Endothelial cell (in vitro differentiated cells): ENCODE measurements around the gene CASP8AP2. TPM values are rescaled to one million over a fixed set of nuclear protein-coding genes. Genes with fewer than 3 reads are reported as not detected.
"Not testable (repeated sequence)": the region's sequence is repeated elsewhere in the genome, so short reads cannot be mapped to it uniquely, and the experiment has no call there.

ENCODE experiments used
- DNase-seq: peaks from one replicate; pipeline ENCODE4 v3.0.0; 2021; ENCODE audit warnings: low spot score
- H3K27ac Mint-ChIP-seq: one replicate; pipeline ENCODE4 v1.8.0; 2021; ENCODE audit warnings: mixed read lengths, inconsistent platforms; ENCODE audit not compliant: unreplicated experiment
- H3K27me3 Mint-ChIP-seq: one replicate; pipeline ENCODE4 v1.8.0; 2021; ENCODE audit warnings: mild to moderate bottlenecking, moderate library complexity, mixed read lengths, inconsistent platforms; ENCODE audit not compliant: unreplicated experiment
- H3K36me3 Mint-ChIP-seq: one replicate; pipeline ENCODE4 v1.8.0; 2021; ENCODE audit warnings: mild to moderate bottlenecking, low read depth, mixed read lengths, inconsistent platforms; ENCODE audit not compliant: unreplicated experiment
- H3K4me1 Mint-ChIP-seq: one replicate; pipeline ENCODE4 v1.8.0; 2021; ENCODE audit warnings: mild to moderate bottlenecking, mixed read lengths, inconsistent platforms; ENCODE audit not compliant: unreplicated experiment
- H3K4me3 Mint-ChIP-seq: one replicate; pipeline ENCODE4 v1.8.0; 2021; ENCODE audit warnings: mild to moderate bottlenecking, mixed read lengths, inconsistent platforms; ENCODE audit not compliant: unreplicated experiment
- H3K9me3 Mint-ChIP-seq: one replicate; pipeline ENCODE4 v1.8.0; 2021; ENCODE audit warnings: mixed read lengths, inconsistent platforms; ENCODE audit not compliant: unreplicated experiment
- total RNA-seq: library from RNA; stranded (reverse); fragmentation: NEBNext Ultra II Directional; extraction: Animal tissue kit (Norgen Biotek cat#: 25700); gene quantifications from one replicate; pipeline ENCODE4 v1.2.1, GENCODE V29; 2021; ENCODE audit not compliant: unreplicated experiment
- TF ChIP-seq, protein P1 (sequence below): fragments of 200-600 bp; sonication (generic); IDR thresholded peaks from one replicate; pipeline ENCODE4 v1.5.0; 2021; ENCODE audit warnings: antibody characterized with exemption; ENCODE audit not compliant: unreplicated experiment

The CASP8AP2 gene
- total RNA-seq, 1 donor from 2014 or later, result 19.2 TPM

DNA sequence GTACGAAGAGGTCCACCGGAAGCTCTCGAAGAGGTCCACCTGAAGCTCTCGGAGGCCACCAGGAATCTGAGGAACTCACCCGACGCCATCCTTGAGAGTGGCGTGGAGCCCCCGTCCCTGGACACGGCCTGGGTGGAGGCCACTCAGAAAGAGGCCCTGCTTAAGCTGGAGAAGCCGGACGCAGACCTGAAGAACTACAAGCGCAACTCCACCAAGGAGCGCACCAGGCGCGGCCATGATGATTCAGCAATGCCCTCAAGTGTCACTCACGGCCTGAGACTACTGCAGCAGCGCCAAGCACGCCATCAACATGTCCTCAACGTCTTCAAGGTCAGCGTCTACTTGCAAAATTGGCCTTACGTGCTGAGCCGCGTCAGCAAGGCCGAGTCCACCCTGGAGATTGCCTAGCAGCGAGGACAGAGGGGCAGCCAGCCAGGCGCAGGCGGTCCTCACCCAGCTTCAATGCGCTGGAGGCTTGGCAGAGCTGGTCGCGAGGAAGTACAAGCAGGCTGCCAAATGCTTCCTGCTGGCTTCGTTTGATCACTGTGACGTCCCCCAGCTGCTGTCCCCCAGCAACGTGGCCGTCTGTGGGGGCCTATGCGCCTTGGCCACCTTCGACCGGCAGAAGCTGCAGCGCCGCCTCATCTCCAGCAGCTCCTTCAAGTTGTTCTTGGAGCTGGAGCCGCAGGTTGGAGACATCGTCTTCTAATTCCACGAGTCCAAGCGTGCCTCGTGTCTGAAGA lies 56.9 kb downstream of the CASP8AP2 start:
- TF ChIP-seq, protein P1, sequence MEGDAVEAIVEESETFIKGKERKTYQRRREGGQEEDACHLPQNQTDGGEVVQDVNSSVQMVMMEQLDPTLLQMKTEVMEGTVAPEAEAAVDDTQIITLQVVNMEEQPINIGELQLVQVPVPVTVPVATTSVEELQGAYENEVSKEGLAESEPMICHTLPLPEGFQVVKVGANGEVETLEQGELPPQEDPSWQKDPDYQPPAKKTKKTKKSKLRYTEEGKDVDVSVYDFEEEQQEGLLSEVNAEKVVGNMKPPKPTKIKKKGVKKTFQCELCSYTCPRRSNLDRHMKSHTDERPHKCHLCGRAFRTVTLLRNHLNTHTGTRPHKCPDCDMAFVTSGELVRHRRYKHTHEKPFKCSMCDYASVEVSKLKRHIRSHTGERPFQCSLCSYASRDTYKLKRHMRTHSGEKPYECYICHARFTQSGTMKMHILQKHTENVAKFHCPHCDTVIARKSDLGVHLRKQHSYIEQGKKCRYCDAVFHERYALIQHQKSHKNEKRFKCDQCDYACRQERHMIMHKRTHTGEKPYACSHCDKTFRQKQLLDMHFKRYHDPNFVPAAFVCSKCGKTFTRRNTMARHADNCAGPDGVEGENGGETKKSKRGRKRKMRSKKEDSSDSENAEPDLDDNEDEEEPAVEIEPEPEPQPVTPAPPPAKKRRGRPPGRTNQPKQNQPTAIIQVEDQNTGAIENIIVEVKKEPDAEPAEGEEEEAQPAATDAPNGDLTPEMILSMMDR, result no peak
- Mint-ChIP-seq H3K27ac (no peak overlapping the region), H3K4me1 (peaks cover 4% of the 10 kb centered on the region), H3K36me3 (no peaks in the 10 kb centered on the region), H3K27me3 (peaks cover 2% of the 10 kb centered on the region), H3K4me3 (no peak overlapping the region), H3K9me3 (no peaks in the 10 kb centered on the region)
- DNase-seq, result no peak

DNA sequence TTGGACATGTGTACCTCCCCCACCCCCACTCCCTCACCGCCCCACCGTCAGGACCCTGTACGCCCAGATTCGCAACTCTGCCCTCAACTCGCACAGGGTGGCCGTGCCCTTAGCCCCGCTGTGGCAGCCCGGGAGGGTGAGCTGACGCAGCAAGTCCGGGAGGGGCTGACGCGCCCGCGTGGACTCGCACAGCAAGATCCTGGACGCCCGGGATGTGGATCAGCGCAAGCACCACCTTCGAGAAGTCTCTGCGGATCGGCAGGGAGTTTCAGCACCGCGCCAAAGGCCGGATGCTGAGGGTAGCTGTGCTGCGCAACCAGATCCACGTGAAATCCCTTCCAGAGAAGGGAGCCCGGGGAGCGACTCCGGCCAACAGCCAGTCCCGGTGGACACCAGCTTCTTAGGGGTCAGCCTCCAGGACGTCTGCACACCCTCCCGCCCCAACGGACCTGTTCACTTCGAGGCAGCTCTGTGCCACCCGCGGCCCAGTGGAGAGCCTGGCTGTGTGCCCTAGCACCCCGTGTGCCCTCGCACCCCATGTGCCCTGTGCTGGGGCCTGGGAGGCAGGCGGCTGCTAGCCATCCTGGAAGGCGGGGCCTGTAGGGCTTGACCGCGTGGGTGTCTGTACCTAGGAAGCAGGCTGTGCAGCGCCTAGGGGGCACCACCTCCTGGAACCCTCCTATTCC lies 57.9 kb downstream of the CASP8AP2 start:
- Mint-ChIP-seq H3K9me3 (no peaks in the 10 kb centered on the region), H3K4me3 (no peak overlapping the region), H3K27me3 (peaks cover 2% of the 10 kb centered on the region), H3K36me3 (no peaks in the 10 kb centered on the region), H3K4me1 (peaks cover 7% of the 10 kb centered on the region), H3K27ac (no peak overlapping the region)
- TF ChIP-seq, protein P1, result no peak
- no peak for DNase-seq

DNA sequence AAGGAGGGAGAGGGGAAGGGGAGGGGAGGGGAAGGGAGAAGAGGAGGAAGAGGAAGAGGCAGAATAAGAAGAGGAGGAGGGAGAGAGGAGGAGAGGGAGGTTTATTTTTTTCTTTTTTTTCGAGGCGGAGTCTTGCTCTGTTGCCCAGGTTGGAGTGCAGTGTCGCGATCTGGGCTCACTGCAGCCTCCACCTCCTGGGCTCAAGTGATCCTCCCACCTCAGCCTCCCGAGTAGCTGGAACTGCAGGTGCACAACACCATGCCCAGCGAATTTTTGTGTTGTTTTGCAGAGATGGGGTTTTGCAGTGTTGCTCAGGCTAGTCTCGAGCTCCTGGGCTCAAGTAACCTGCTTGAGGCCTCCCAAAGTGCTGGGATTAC lies 58.4 kb downstream of the CASP8AP2 start:
- no peaks in the 10 kb centered on the region for H3K9me3 Mint-ChIP-seq
- no peak for DNase-seq
- no peak overlapping the region for H3K27ac Mint-ChIP-seq
- H3K4me3 Mint-ChIP-seq, result no peak overlapping the region
- TF ChIP-seq, protein P1, result no peak
- H3K4me1 Mint-ChIP-seq, result peaks cover 7% of the 10 kb centered on the region
- peaks cover 2% of the 10 kb centered on the region for H3K27me3 Mint-ChIP-seq
- no peaks in the 10 kb centered on the region for H3K36me3 Mint-ChIP-seq

DNA sequence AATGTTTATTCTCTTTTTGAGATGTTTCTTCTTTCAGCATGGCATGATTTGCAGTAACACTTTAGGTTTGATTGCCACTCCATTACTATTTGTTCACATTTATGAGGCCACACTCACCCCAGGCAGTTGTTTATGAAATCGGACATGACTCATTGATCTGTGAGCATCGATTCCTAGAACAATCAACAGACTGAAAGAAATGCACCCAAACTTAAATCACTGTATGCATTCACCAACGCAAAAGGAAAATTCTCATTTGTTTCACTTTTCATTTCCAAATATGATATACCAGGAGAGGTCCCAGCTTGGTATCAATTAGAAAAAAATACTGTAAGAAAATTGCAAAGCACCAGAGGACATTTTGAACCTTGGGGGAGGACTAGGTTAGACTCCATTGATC lies 59.2 kb downstream of the CASP8AP2 start:
- Mint-ChIP-seq H3K4me1 (peaks cover 7% of the 10 kb centered on the region), H3K27me3 (peaks cover 2% of the 10 kb centered on the region), H3K27ac (no peak overlapping the region), H3K9me3 (no peaks in the 10 kb centered on the region), H3K36me3 (no peaks in the 10 kb centered on the region), H3K4me3 (no peak overlapping the region)
- DNase-seq, result no peak
- TF ChIP-seq, protein P1, result no peak

DNA sequence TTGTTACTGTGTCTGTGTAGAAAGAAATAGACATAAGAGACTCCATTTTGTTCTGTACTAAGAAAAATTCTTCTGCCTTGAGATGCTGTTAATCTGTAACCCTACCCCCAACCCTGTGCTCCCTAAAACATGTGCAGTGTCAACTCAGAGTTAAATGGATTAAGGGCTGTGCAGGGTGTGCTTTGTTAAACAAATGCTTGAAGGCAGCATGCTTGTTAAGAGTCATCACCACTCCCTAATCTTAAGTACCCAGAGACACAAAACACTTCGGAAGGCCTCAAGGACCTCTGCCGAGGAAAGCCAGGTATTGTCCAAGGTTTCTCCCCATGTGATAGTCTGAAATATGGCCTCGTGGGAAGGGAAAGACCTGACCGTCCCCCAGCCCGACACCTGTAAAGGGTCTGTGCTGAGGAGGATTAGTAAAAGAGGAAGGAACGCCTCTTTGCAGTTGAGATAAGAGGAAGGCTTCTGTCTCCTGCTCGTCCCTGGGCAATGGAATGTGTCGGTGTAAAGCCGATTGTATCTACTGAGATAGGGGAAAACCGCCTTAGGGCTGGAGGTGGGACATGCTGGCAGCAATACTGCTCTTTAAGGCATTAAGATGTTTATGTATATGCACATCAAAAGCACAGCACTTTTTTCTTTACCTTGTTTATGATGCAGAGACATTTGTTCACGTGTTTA lies 61.3 kb downstream of the CASP8AP2 start:
- not testable (repeated sequence) for H3K27ac Mint-ChIP-seq, H3K4me1 Mint-ChIP-seq, H3K36me3 Mint-ChIP-seq, H3K9me3 Mint-ChIP-seq, H3K4me3 Mint-ChIP-seq, H3K27me3 Mint-ChIP-seq, DNase-seq

DNA sequence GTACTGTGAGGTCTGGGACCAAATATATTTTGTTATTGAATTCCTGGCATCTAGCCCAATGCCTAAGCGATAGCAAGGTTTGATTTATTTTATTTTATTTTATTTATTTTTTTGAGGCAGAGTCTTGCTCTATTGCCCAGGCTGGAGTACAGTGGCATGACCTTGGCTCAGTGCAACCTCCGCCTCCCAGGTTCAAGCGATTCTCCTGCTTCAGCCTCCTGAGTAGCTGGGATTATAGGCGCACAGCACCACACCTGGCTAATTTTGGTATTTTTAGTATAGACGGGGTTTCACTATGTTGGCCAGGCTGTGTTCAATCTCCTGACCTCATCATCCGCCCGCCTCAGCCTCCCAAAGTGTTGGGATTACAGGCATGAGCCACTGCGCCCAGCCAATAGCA lies 62.9 kb downstream of the CASP8AP2 start:
- not testable (repeated sequence) for H3K4me3 Mint-ChIP-seq, H3K9me3 Mint-ChIP-seq, DNase-seq, H3K36me3 Mint-ChIP-seq, H3K27me3 Mint-ChIP-seq, H3K27ac Mint-ChIP-seq, H3K4me1 Mint-ChIP-seq
